ENCODE results near the gene NTRK3. TPM values are rescaled to one million over a fixed set of nuclear protein-coding genes. Genes with fewer than 3 reads are reported as not detected.

The NTRK3 gene
- total and polyA plus RNA-seq, 2 donors (not counting 3 experiments of a cell fraction or from before 2014, with no cell fraction given), result not detected

DNA sequence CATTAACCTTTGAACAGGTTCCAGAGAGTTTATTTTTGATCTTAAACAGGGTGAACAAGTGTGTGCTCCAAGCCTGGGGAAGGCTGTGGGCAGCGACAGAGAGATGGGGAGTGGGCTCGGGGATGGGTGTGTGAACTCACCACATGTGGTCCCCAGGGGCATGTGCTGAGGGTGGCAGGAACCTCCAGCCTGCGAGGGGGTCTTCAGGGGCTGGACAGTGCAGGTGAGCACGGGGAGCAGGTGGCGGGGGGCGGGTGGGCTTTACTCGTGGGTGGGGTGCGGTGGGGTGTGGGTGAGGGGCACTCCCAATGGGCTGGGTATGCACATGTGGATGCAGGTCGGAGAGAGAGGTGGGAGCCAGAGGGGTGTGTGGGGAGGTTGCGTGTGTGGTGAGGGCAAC is 9.6 kb upstream of the NTRK3 start:
- Histone ChIP-seq H3K9me1 (replicated peaks; ENCODE audit: control insufficient read depth, extremely low read depth, insufficient read depth, low read length) (no peaks in the 10 kb centered on the region), H3K4me1 (ENCODE audit: control insufficient read depth, extremely low read depth, insufficient read depth, low read length) (no peaks in the 10 kb centered on the region), H3K27me3 (ENCODE audit: control insufficient read depth in 2 of 2, insufficient read depth in 2 of 2, low read length in 2 of 2) (no peaks in the 10 kb centered on the region), H2AFZ (ENCODE audit: low read depth, low read length) (no peak overlapping the region), H3K9me3 (replicated peaks; ENCODE audit: control insufficient read depth, insufficient read depth, low read length) (no peaks in the 10 kb centered on the region), H3K27ac (ENCODE audit: insufficient read depth, low read depth, low read length) (no peak overlapping the region), H3K36me3 (ENCODE audit: control insufficient read depth in 2 of 2, extremely low read depth in 1 of 2, insufficient read depth in 2 of 2, low read length in 2 of 2) (no peaks in the 10 kb centered on the region), H4K20me1 (replicated peaks; ENCODE audit: control insufficient read depth, extremely low read depth, insufficient read depth, low read length) (no peaks in the 10 kb centered on the region), H3K9ac (replicated peaks; ENCODE audit: extremely low read depth, insufficient read depth, low read length) (no peak overlapping the region), H3K4me3 (replicated peaks in 1 of 3; ENCODE audit: insufficient read depth in 1 of 3, low read depth in 1 of 3, low read length in 3 of 3) (no peak overlapping the region), H3K4me2 (ENCODE audit: insufficient read depth, low read length) (no peak overlapping the region), H3K79me2 (ENCODE audit: control insufficient read depth, insufficient read depth, low read length) (no peaks in the 10 kb centered on the region)
- TF ChIP-seq EZH2 (IDR thresholded peaks at IDR 0.05; ENCODE audit: borderline replicate concordance, low read depth, low read length, severe bottlenecking) (no peak), POLR2AphosphoS5 (IDR thresholded peaks at IDR 0.05; ENCODE audit: insufficient read depth, low read depth, low read length) (no peak), JUN (IDR thresholded peaks at IDR 0.05; ENCODE audit: borderline replicate concordance, insufficient read depth, insufficient read length, low read depth) (no peak), POLR2A (IDR thresholded peaks at IDR 0.05; ENCODE audit: low read depth, low read length) (no peak), MYC (IDR thresholded peaks at IDR 0.05; ENCODE audit: low read depth, low read length) (no peak)
- TF ChIP-seq, protein P1, sequence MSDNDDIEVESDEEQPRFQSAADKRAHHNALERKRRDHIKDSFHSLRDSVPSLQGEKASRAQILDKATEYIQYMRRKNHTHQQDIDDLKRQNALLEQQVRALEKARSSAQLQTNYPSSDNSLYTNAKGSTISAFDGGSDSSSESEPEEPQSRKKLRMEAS (IDR thresholded peaks at IDR 0.05; ENCODE audit: insufficient read depth, insufficient read length), result no peak
- TF ChIP-seq, protein P2, sequence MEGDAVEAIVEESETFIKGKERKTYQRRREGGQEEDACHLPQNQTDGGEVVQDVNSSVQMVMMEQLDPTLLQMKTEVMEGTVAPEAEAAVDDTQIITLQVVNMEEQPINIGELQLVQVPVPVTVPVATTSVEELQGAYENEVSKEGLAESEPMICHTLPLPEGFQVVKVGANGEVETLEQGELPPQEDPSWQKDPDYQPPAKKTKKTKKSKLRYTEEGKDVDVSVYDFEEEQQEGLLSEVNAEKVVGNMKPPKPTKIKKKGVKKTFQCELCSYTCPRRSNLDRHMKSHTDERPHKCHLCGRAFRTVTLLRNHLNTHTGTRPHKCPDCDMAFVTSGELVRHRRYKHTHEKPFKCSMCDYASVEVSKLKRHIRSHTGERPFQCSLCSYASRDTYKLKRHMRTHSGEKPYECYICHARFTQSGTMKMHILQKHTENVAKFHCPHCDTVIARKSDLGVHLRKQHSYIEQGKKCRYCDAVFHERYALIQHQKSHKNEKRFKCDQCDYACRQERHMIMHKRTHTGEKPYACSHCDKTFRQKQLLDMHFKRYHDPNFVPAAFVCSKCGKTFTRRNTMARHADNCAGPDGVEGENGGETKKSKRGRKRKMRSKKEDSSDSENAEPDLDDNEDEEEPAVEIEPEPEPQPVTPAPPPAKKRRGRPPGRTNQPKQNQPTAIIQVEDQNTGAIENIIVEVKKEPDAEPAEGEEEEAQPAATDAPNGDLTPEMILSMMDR (IDR thresholded peaks at IDR 0.05; ENCODE audit: extremely low read depth in 1 of 2, insufficient read depth in 1 of 2, low read depth in 1 of 2, low read length in 2 of 2), result no peak
- intact Hi-C loops (cut with micrococcal nuclease), result no loop called here
- ChIA-PET POLR2A (no interaction called here), CTCF (no interaction called here)
- FAIRE-seq, result no peak
- no peak for DNase-seq (ENCODE audit: low read depth, low spot score)
- BruUV-seq (replicated peaks), result no TSS peak
- dilution Hi-C loops (cut with MboI; ENCODE audit: extremely low pct_ligation_motif_present, low sequenced_read_pairs), result no loop called here

All from endothelial cell of umbilical vein (primary cell).